Stimulated activated effector memory CD8-positive, alpha-beta T cell treated with anti-CD3 and anti-CD28 coated beads, Interleukin-12 subunit alpha, Interleukin-12 subunit beta, amount 100 ng/mL, for 72 hours (primary cell): Measurements from ENCODE around the gene PITPNM3.

Source experiments
- ATAC-seq: fragments of 150-1000 bp; cut with Tn5 transposase; 2 replicates; pipeline ENCODE4 v1.10.0; 2021
- DNase-seq, 2 donors: peaks; one replicate each; pipeline ENCODE4 v3.0.0; 2021 to 2022; ENCODE audit warnings: low spot score in 2 of 2
- H3K27ac Mint-ChIP-seq: one replicate; pipeline ENCODE4 v1.8.0; 2022; ENCODE audit warnings: mild to moderate bottlenecking, mixed read lengths
- H3K36me3 Mint-ChIP-seq: one replicate; pipeline ENCODE4 v1.8.0; 2022; ENCODE audit warnings: mild to moderate bottlenecking, mixed read lengths
- H3K4me1 Mint-ChIP-seq: one replicate; pipeline ENCODE4 v1.8.0; 2022; ENCODE audit warnings: mixed read lengths
- H3K4me3 Mint-ChIP-seq: one replicate; pipeline ENCODE4 v1.8.0; 2022; ENCODE audit warnings: mild to moderate bottlenecking, mixed read lengths
- H3K9me3 Mint-ChIP-seq: one replicate; pipeline ENCODE4 v1.8.0; 2022; ENCODE audit warnings: mixed read lengths

PITPNM3 gene

DNA sequence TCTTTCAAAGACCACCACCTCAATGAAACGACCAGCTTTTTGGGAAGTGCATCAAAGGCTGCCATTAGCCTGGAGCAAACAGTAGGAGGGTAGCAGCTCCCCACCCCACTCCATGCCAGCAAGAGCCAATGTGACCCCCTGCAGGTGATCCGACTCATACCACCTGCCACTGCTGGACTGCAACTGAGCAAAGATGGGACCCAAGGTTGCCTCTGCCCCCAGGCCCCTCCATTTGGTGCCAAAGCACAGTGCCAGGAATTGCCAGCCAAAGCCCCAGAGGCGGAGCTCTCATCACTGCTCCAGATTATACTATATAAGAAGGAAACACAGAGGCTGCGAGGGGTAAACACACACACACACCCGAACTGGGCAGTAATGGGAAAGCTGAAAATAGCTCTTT is 8.3 kb downstream of the PITPNM3 start:
- ATAC-seq (no peak), DNase-seq (no peak)
- Mint-ChIP-seq H3K27ac (peak overlapping the region; percentile 60), H3K4me1 (peaks cover 15% of the 10 kb centered on the region), H3K36me3 (peaks cover 10% of the 10 kb centered on the region), H3K4me3 (peak overlapping the region; percentile 27), H3K9me3 (no peaks in the 10 kb centered on the region)

DNA sequence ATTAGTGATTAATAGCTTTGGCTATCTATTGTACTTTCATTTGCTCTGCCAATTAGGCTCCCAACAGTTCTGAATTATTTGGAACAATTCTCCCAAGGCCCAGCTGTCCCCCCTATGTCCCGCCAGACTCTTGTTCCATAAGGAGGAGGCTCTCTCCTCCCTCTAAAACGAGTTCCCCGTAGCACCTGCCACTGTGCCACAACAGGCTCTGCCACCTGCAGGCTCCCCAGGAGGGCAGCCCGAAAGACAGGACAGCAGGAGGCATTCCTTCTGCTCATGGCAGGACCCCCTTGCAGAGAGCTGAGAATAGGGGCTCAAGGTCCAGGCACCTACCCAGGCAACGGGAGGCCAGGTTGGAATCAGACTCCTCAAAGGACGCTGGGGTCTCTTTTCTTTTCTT is 9.0 kb downstream of the PITPNM3 start:
- DNase-seq (no peak), ATAC-seq (no peak)
- Mint-ChIP-seq H3K36me3 (peaks cover 10% of the 10 kb centered on the region), H3K9me3 (no peaks in the 10 kb centered on the region), H3K4me1 (peaks cover 15% of the 10 kb centered on the region), H3K27ac (no peak overlapping the region), H3K4me3 (no peak overlapping the region)

DNA sequence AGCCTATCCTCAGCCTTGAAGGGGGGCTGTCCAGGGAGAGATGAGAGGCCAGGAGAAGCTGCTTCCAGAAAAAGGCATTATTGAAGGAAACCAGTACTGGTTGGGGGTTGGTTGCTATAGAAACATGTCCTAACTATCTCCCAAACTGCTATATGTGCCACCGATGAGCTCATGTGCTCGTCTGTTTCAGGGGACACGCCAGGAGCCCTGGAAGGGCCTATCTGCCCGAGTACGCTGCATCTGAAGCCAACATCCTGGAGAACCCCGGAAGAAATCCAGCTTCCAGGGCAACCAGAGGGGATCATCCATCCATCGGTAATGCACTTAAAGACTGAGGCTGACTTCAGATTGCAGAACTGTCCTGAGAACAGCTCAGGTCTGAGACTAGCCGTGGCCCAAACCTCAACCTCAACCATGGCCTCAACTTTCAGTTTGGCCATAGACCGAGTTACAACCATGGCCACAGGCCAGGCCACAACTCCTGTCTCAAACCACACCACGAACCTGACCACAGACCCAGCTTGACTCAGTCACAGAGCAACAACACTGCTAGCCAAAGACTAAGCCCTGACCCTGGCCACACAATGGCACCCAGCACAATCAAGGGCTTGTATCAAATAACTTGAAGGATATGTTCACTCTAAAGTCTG is 10.2 kb downstream of the PITPNM3 start:
- H3K4me3 Mint-ChIP-seq, result no peak overlapping the region
- H3K9me3 Mint-ChIP-seq, result no peaks in the 10 kb centered on the region
- no peak for DNase-seq
- peaks cover 10% of the 10 kb centered on the region for H3K36me3 Mint-ChIP-seq
- ATAC-seq, result no peak
- H3K27ac Mint-ChIP-seq, result no peak overlapping the region
- H3K4me1 Mint-ChIP-seq, result peaks cover 15% of the 10 kb centered on the region

DNA sequence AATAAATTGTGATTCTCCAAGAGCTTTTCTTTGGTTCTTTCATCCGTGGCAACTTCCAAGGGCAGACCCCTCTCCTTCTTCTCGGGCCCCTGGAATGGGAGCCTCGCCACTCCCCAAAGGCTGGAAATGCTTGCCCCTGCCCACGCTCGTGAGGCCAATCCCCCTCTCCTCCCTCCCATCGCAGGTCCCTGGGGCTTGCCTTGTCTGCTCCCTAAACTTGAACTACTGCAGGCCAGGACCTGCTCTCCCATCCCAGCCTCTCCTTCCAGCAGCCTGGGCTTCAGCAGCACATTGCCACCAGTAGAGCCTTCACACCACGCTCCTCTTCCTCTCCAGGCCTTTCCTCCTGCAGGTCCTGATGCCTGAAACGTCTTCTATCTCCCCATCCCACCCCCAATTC is 11.1 kb downstream of the PITPNM3 start:
- Mint-ChIP-seq H3K4me3 (no peak overlapping the region), H3K9me3 (no peaks in the 10 kb centered on the region), H3K36me3 (peaks cover 10% of the 10 kb centered on the region), H3K4me1 (peaks cover 15% of the 10 kb centered on the region), H3K27ac (no peak overlapping the region)
- ATAC-seq (no peak), DNase-seq (no peak)

DNA sequence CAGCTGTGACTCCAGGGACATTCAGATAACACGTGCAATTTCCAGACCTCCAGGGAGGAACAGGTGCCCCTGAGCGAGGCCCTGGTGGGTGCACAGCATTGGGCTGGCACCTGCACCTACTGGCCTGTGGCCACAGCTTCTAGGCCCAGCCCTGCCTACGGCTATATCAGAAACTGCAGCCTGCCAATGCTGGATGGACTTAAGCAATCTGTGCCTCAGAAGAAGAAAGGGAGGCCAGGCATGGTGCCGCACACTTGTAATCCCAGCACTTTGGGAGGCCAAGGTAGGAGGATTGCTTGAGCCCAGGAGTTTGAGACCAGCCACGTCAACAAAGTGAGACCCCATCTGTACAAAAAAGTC is 12.4 kb downstream of the PITPNM3 start:
- Mint-ChIP-seq H3K4me3 (no peak overlapping the region), H3K9me3 (no peaks in the 10 kb centered on the region), H3K36me3 (peaks cover 10% of the 10 kb centered on the region), H3K4me1 (peaks cover 10% of the 10 kb centered on the region), H3K27ac (no peak overlapping the region)
- DNase-seq (no peak), ATAC-seq (no peak)

DNA sequence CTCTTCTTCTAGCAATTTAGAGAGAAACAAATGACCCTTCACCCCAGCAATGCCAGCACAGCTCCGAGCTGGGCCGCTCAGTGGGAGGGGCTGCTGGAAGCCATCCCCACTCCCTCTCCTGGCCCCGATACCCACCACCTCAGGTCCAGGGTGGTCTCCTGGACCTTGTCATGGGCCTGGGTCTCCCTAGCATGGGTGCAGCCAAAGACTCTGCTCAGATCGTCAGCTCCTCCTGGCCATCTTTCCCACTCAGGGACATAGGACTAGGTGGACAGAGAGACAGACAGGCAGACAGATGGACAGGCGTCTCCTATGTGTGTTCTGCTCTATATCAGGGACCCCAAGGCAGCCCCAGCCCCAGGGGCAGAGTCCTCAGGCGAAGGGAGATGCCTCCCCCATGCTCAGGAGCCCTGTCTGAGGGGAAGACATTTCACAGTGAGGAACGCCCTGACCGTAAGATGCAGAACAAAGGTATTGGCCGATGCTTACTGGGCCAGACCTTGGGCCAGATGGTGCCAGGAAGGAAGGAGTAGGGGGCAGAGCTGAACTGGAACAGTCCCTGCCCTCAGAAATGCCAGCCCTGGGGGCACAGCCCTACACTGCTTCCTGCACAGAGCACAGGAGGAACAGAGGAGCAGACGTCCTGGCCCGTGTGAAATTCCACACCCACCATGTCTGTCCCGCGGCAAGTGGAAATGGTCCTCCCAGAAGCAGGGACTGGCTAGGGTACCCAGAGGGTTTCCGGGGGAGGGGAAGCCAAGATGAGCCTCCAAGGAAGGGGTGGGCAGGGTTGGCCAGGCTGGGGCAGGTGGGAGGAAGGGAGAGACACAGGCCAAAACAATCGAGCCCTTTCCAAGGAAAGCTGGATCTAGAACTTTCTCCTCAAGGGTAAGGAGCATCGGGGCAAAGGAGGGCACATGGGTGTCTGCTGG is 13.0 kb downstream of the PITPNM3 start:
- H3K4me3 Mint-ChIP-seq, result no peak overlapping the region
- H3K27ac Mint-ChIP-seq, result no peak overlapping the region
- H3K36me3 Mint-ChIP-seq, result peaks cover 10% of the 10 kb centered on the region
- H3K4me1 Mint-ChIP-seq, result peaks cover 4% of the 10 kb centered on the region
- no peak for DNase-seq
- ATAC-seq, result no peak
- H3K9me3 Mint-ChIP-seq, result no peaks in the 10 kb centered on the region

DNA sequence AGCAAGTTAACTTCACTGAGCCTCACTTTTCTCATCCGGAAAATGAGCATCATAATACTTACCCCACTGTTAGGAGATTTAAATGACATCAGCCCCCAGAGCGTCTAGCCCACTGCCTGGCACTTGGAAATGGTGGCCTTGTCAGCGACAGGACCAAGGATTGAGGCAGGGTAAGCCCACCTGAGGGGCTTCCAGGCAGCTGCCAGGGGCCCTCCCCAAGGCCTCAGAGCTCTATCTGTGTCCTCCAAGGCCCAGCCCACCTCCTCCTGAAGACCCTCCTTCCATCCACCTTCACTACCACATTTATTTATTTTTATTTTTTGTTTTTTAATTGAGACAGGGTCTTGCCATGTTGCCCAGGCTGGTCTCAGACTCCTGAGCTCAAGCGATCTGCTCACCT is 13.8 kb downstream of the PITPNM3 start:
- no peak overlapping the region for H3K27ac Mint-ChIP-seq
- no peaks in the 10 kb centered on the region for H3K4me1 Mint-ChIP-seq
- ATAC-seq, result no peak
- H3K36me3 Mint-ChIP-seq, result peaks cover 10% of the 10 kb centered on the region
- DNase-seq, result no peak
- no peak overlapping the region for H3K4me3 Mint-ChIP-seq
- no peaks in the 10 kb centered on the region for H3K9me3 Mint-ChIP-seq

DNA sequence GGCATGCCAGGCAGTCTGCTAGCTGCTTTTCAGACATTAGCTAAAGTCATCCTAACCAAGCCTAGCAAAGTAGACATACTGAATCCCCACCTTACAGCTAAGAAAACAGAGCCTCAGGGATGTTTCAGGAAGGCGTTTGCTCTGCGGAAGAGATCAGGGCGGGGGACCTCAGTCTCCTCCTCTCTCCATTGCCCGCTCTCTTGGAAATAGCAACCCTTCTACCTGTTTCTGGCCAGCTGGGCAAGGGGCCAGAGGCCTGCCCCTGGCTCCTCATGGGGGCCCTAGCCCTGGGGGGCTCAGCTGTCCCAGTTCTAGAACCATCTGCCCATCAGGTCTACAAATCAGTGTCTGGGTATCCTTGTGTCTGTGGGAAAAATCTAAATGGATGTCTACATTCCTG is 14.5 kb downstream of the PITPNM3 start:
- no peaks in the 10 kb centered on the region for H3K4me1 Mint-ChIP-seq
- H3K36me3 Mint-ChIP-seq, result peaks cover 10% of the 10 kb centered on the region
- no peak overlapping the region for H3K4me3 Mint-ChIP-seq
- no peak for ATAC-seq
- no peak overlapping the region for H3K27ac Mint-ChIP-seq
- no peak for DNase-seq
- H3K9me3 Mint-ChIP-seq, result no peaks in the 10 kb centered on the region

DNA sequence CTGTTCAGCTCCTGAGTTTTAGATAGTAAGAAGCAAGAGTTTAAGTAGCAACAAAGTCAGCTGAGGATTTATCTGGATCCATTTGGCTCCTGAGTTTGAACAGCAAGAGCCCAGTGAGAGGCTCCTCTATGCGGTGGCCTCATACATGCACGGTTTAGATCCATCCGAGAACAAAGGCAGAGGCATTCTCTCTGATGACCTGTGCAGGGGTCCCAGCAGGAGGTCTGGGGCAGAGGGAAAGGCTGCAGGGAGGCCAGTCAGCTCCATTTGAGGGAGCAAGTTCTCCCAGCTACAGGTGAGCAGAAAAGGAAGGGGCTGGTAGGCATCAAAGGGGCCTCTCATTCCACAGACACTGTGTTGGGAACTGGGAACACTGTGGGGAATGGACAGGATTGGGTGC is 16.5 kb downstream of the PITPNM3 start:
- Mint-ChIP-seq H3K9me3 (no peaks in the 10 kb centered on the region), H3K4me3 (no peak overlapping the region), H3K27ac (no peak overlapping the region), H3K36me3 (no peaks in the 10 kb centered on the region), H3K4me1 (no peaks in the 10 kb centered on the region)
- no peak for ATAC-seq
- DNase-seq, result no peak

DNA sequence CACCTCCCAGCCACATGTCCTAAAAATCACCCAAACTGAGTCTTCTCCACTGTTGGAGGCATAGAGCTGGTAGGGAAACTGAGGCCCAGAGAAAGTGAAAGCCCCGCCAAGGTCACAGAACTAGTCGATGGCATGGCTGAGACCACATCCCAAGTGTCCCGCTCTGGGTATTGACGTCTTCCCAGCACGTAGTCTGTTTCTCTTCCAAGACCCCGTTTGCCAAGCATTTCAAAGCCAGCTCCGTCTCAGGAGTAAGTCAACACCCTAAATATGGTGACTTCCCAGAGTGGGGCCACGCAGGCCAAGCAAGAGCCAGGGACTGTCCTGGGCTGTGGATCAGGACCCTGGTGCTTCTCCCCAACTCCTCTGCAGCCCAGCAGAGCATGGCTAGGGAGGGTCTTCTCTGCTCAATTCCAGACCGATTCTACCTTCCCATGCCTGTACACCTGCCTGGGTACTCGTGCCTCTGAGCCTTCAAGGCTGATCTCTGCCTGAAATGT is 19.7 kb downstream of the PITPNM3 start:
- ATAC-seq, result peak; percentile 13
- Mint-ChIP-seq H3K36me3 (peaks cover 6% of the 10 kb centered on the region), H3K27ac (no peak overlapping the region), H3K4me3 (no peak overlapping the region), H3K4me1 (peaks cover 6% of the 10 kb centered on the region), H3K9me3 (no peaks in the 10 kb centered on the region)
- no peak for DNase-seq

DNA sequence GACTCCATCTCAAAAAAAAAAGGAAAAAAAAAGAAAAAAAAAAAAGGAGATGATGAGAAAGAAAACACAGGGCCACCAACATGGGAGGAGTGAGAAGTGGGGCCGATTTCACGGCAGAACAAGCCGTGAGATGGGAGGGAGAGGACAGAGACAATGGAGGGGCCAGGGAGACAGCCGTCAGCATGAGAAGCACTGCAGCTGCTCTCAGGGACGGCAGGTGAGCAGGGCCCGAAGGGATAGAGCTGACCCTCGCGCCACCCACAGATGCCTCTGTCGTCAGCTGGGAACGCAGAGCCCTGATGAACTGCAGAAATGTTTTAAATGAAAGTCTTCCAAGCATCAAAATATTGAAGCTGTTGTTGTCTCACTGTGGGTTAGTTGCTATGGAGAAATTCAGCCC is 20.3 kb downstream of the PITPNM3 start:
- Mint-ChIP-seq H3K36me3 (peaks cover 6% of the 10 kb centered on the region), H3K4me3 (no peak overlapping the region), H3K4me1 (peaks cover 6% of the 10 kb centered on the region), H3K27ac (no peak overlapping the region), H3K9me3 (no peaks in the 10 kb centered on the region)
- no peak for ATAC-seq
- DNase-seq, result no peak

DNA sequence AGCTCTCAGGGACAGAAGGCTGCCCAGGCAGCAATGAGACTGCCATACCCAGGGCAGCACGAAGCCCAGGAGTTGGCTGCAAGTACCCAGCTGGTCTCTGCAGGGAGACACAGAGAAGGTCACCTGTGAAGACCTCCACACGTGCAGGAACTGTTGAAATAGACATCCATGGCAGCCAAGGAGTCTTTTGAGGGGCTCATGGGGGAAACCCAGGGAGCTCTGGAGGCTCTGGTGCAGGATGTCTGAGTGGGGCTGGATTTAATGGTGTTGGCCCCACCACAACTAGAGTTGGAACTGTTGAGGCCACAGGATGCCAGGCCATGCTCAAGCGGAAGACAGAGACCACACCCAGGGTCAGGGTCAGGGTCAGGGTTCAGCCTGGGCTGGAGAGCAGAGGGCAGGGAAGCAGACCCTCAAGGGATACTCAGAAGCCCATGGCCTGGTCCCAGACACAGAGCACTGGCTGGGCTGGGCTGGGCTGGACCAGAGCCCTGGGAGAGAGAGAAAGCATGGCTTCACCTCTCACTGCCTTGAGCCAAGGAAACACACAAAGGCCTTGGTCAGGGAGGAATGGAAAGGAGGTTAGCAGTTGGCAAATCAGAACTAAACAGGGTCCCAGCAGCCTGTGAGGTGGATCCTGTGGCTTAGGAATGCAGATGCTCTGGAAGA is 21.4 kb downstream of the PITPNM3 start:
- H3K4me1 Mint-ChIP-seq, result peaks cover 6% of the 10 kb centered on the region
- no peak for DNase-seq
- H3K36me3 Mint-ChIP-seq, result peaks cover 6% of the 10 kb centered on the region
- no peaks in the 10 kb centered on the region for H3K9me3 Mint-ChIP-seq
- H3K27ac Mint-ChIP-seq, result no peak overlapping the region
- no peak overlapping the region for H3K4me3 Mint-ChIP-seq
- no peak for ATAC-seq

DNA sequence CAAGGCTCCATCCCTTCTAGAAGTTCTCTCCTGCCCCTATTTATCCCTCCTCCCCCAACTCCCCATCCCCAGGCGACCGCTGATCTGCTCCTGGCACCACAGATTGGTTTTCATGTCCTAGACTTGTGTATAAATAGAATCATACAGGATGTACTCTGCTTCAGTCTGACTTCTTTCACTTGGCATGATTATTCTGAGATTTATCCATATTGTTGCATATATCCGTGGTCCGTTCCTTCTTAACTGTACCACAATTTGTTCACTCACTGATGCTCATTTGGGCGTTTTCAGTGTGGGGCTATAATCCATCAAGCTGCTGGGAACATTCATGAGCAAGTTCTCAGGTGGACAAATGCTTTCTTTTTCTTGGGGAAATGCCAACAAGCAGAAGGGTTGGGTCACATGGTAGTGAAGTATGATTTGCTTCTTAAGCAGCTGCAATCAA is 23.9 kb downstream of the PITPNM3 start:
- peaks cover 6% of the 10 kb centered on the region for H3K36me3 Mint-ChIP-seq
- DNase-seq, result no peak
- peaks cover 6% of the 10 kb centered on the region for H3K4me1 Mint-ChIP-seq
- no peak for ATAC-seq
- H3K9me3 Mint-ChIP-seq, result no peaks in the 10 kb centered on the region
- H3K27ac Mint-ChIP-seq, result no peak overlapping the region
- no peak overlapping the region for H3K4me3 Mint-ChIP-seq

DNA sequence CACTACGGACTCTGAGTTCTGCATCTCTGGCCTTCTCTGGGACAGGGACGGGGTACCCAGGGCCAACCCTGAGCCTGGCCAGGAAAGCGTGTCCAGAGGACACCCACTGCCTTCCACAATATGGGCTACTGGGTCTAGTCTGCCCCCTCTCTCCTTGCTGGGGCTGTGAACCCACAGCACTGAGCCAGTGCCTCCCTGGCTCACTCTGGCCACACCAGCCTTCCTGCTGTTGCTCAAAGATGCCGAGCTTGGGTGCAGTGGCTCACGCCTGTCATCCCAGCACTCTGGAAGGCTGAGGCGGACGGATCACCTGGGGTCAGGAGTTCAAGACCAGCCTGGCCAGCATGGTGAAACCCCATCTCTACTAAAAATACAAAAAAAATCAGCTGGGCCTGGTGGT is 24.8 kb downstream of the PITPNM3 start:
- no peak for ATAC-seq
- H3K9me3 Mint-ChIP-seq, result no peaks in the 10 kb centered on the region
- DNase-seq, result no peak
- peaks cover 6% of the 10 kb centered on the region for H3K4me1 Mint-ChIP-seq
- no peak overlapping the region for H3K4me3 Mint-ChIP-seq
- peaks cover 6% of the 10 kb centered on the region for H3K36me3 Mint-ChIP-seq
- H3K27ac Mint-ChIP-seq, result no peak overlapping the region

DNA sequence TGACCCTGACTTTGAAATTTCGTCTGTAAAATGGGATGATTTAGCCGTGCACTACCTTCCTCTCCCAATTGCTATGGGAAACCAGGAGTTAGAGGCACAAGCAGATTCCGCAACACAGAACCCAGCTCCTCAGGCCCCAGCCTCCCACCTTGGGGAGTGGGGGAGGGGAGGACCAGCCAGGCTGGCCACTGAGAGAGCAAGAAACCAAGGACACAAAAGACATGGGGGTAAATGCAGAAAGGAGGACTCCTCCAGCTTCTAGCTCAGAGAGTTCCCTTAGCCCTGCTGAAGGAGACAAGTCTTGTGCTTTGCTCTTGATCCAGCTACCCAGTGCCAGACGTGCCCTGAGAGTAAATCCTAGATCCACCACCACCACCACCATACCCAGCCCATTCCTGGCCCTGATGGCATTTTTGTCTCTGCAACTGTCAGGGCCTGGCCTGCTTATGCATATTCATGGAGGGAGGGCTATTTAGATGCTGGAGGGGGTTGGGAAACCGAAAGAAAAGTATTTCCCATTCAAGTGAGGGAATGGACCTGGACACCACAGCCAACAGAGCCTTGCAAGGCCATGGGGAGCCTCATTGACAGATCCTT is 25.9 kb downstream of the PITPNM3 start:
- Mint-ChIP-seq H3K9me3 (no peaks in the 10 kb centered on the region), H3K27ac (no peak overlapping the region), H3K4me1 (peaks cover 6% of the 10 kb centered on the region), H3K36me3 (peaks cover 6% of the 10 kb centered on the region), H3K4me3 (no peak overlapping the region)
- DNase-seq, result no peak
- ATAC-seq, result no peak
